ENCODE results near the gene COX14. TPM values are rescaled to one million over a fixed set of nuclear protein-coding genes. Genes with fewer than 3 reads are reported as not detected.
A peak's percentile ranks its signal among the peaks of the same experiment; 100 is the strongest.

The COX14 gene
- polyA plus RNA-seq, 3 donors: 63.8 to 257 (median 231) TPM

DNA sequence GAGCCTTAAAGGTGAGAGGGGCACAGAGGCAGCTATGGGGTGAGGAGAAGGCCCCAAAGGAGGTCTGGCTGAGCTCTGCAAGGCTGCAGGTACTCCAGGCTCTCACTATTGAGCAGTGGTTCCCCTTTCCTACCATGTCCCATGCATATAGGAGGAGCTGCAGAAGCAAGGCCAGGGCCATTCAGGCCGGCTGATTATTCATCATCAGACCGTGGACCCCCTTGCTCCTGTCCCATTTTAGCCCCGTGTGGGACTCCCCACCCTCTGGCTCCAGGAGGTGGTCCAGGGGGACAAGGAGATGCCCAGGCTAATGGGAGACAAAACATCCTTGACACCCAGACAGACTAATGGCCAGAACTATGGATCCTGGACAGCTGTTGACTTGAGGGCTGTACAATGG lies 5.1 kb upstream of the COX14 start:
- H3K27ac Mint-ChIP-seq: no peak overlapping the region
- Histone ChIP-seq H3K4me1 (ENCODE audit: control insufficient read depth in 1 of 2, insufficient read depth in 2 of 2, low read length in 2 of 2) (peaks cover 6 to 14% of the 10 kb centered on the region in 2 donors), H3K9me3 (replicated peaks in 1 of 2; ENCODE audit: control insufficient read depth in 1 of 2, insufficient read depth in 1 of 2, low read length in 2 of 2) (no peaks in the 10 kb centered on the region), H3K27ac (ENCODE audit: low read depth in 1 of 2, low read length in 2 of 2) (no peak overlapping the region), H4K20me1 (ENCODE audit: insufficient read depth, low read length) (no peaks in the 10 kb centered on the region), H3K36me3 (replicated peaks in 1 of 2; ENCODE audit: control insufficient read depth in 1 of 2, insufficient read depth in 2 of 2, low read length in 2 of 2) (peaks cover 0 to under 1% of the 10 kb centered on the region in 2 donors), H3K4me3 (replicated peaks in 1 of 3; ENCODE audit: low read depth in 2 of 3, low read length in 3 of 3) (no peak overlapping the region), H3K27me3 (ENCODE audit: control insufficient read depth in 2 of 2, insufficient read depth in 2 of 2, low read length in 2 of 2) (no peaks in the 10 kb centered on the region), H3K4me2 (replicated peaks; ENCODE audit: extremely low read depth, low read length, poor library complexity, severe bottlenecking) (no peak overlapping the region), H3K79me2 (ENCODE audit: insufficient read depth, low read length) (no peaks in the 10 kb centered on the region), H3K9ac (ENCODE audit: insufficient read depth, low read length, poor library complexity, severe bottlenecking) (no peak overlapping the region), H2AFZ (ENCODE audit: insufficient read depth, low read depth, low read length, poor library complexity, severe bottlenecking) (no peak overlapping the region)
- H3K27me3 Mint-ChIP-seq (ENCODE audit: low read depth in 3 of 3): peaks cover 5 to 7% (median 5%) of the 10 kb centered on the region in 3 donors
- no peak overlapping the region for H3K4me3 Mint-ChIP-seq
- TF ChIP-seq, protein P1, sequence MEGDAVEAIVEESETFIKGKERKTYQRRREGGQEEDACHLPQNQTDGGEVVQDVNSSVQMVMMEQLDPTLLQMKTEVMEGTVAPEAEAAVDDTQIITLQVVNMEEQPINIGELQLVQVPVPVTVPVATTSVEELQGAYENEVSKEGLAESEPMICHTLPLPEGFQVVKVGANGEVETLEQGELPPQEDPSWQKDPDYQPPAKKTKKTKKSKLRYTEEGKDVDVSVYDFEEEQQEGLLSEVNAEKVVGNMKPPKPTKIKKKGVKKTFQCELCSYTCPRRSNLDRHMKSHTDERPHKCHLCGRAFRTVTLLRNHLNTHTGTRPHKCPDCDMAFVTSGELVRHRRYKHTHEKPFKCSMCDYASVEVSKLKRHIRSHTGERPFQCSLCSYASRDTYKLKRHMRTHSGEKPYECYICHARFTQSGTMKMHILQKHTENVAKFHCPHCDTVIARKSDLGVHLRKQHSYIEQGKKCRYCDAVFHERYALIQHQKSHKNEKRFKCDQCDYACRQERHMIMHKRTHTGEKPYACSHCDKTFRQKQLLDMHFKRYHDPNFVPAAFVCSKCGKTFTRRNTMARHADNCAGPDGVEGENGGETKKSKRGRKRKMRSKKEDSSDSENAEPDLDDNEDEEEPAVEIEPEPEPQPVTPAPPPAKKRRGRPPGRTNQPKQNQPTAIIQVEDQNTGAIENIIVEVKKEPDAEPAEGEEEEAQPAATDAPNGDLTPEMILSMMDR (IDR thresholded peaks at IDR 0.05): no peak
- intact Hi-C loops (cut with micrococcal nuclease): no loop called here
- no peak for DNase-seq
- WGBS (ENCODE audit: insufficient coverage): 100% methylated on average over 1 of the region's 3 CpGs
- H3K36me3 Mint-ChIP-seq: peaks cover under 1% of the 10 kb centered on the region in 2 donors
- peaks cover 13% of the 10 kb centered on the region for H3K4me1 Mint-ChIP-seq
- peaks cover 0 to 2% (median 0%) of the 10 kb centered on the region in 7 donors for H3K9me3 Mint-ChIP-seq

DNA sequence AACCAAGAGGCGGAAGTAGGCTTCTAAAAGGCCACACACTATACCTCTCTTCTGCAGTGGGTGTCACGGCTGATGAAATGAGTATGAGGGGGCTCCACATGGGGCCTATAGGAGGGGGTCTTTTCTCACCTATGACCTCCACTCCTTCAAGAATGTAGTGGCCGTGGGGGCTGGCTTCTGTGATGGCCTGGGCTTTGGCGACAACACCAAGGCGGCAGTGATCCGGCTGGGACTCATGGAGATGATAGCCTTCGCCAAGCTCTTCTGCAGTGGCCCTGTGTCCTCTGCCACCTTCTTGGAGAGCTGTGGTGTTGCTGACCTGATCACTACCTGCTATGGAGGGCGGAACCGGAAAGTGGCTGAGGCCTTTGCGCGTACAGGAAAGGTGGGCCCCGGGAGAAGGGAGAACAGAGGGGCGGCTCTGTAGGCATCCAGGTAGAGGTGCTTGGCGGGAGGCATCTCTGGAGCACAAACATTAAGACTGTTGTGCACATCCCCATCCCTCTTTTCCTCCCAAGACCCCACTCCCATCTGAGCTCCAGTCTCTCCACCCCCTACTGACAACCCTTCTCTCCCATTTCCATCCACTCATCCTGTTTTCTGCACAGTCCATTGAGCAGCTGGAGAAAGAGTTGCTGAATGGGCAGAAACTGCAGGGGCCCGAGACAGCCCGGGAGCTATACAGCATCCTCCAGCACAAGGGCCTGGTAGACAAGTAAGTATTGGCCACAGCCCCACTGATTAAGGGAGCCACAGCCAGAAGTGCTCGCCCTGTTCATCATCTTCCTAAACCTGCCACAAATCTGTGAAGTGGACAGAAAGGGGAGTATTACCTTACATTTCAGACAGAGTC lies 4.4 kb upstream of the COX14 start:
- H3K36me3 Mint-ChIP-seq: no peaks in the 10 kb centered on the region
- no peak for DNase-seq
- no peak overlapping the region for H3K27ac ChIP-seq (ENCODE audit: low read depth in 1 of 2, low read length in 2 of 2)
- no peak overlapping the region for H3K4me3 Mint-ChIP-seq
- H3K4me3 ChIP-seq (replicated peaks in 1 of 3; ENCODE audit: low read depth in 2 of 3, low read length in 3 of 3): no peak overlapping the region
- H4K20me1 ChIP-seq (ENCODE audit: insufficient read depth, low read length): no peaks in the 10 kb centered on the region
- H3K4me2 ChIP-seq (replicated peaks; ENCODE audit: extremely low read depth, low read length, poor library complexity, severe bottlenecking): no peak overlapping the region
- H2AFZ ChIP-seq (ENCODE audit: insufficient read depth, low read depth, low read length, poor library complexity, severe bottlenecking): no peak overlapping the region
- H3K4me1 ChIP-seq (ENCODE audit: control insufficient read depth in 1 of 2, insufficient read depth in 2 of 2, low read length in 2 of 2): peaks cover 6 to 15% of the 10 kb centered on the region in 2 donors
- peaks cover 5 to 7% (median 5%) of the 10 kb centered on the region in 3 donors for H3K27me3 Mint-ChIP-seq (ENCODE audit: low read depth in 3 of 3)
- no peaks in the 10 kb centered on the region for H3K27me3 ChIP-seq (ENCODE audit: control insufficient read depth in 2 of 2, insufficient read depth in 2 of 2, low read length in 2 of 2)
- no peak overlapping the region for H3K9ac ChIP-seq (ENCODE audit: insufficient read depth, low read length, poor library complexity, severe bottlenecking)
- TF ChIP-seq, protein P1 (IDR thresholded peaks at IDR 0.05): no peak
- peaks cover 0 to 2% (median 0%) of the 10 kb centered on the region in 7 donors for H3K9me3 Mint-ChIP-seq
- no peaks in the 10 kb centered on the region for H3K9me3 ChIP-seq (replicated peaks in 1 of 2; ENCODE audit: control insufficient read depth in 1 of 2, insufficient read depth in 1 of 2, low read length in 2 of 2)
- no peaks in the 10 kb centered on the region for H3K36me3 ChIP-seq (replicated peaks in 1 of 2; ENCODE audit: control insufficient read depth in 1 of 2, insufficient read depth in 2 of 2, low read length in 2 of 2)
- WGBS (ENCODE audit: insufficient coverage): 99% methylated on average over 9 of the region's 17 CpGs
- H3K79me2 ChIP-seq (ENCODE audit: insufficient read depth, low read length): peaks cover 2% of the 10 kb centered on the region
- intact Hi-C loops (cut with micrococcal nuclease): no loop called here
- H3K4me1 Mint-ChIP-seq: peaks cover 13% of the 10 kb centered on the region
- peak overlapping the region in 1 of 7 donors; percentile 28 for H3K27ac Mint-ChIP-seq
